Panc1 (cell line): Measurements from ENCODE around the gene TMEM175. TPM values are rescaled to one million over a fixed set of nuclear protein-coding genes. Genes with fewer than 3 reads are reported as not detected.

Source experiments
- ATAC-seq: fragments of 200-7000 bp; cut with Tn5 transposase; 2 replicates; pipeline ENCODE4 v1.9.1; 2020; ENCODE audit warnings: mild to moderate bottlenecking, moderate library complexity
- BruUV-seq: library from RNA; stranded (reverse); fragments of 400-500 nt; replicated peaks from 2 replicates; lab custom pipeline; 2021; lab: Mats Ljungman, UMichigan
- CTCF ChIA-PET: fragments of 300-600 bp; sonication (Branson Sonifier 250); formaldehyde crosslinking; loops from one replicate; lab custom pipeline; 2022; ENCODE audit warnings: antibody characterized with exemption; lab: Charles Lee
- POLR2A ChIA-PET: fragments of 300-600 bp; sonication (Branson Sonifier 250); formaldehyde crosslinking; loops from one replicate; lab custom pipeline; 2022; ENCODE audit warnings: antibody characterized with exemption; lab: Charles Lee
- DNase-seq: peaks from one replicate; pipeline ENCODE4 v3.0.0-alpha.2; 2010; ENCODE audit warnings: low read depth, low spot score
- H3K27ac ChIP-seq: 2 replicates; pipeline ENCODE4 v1.5.1; 2011; ENCODE audit warnings: mild to moderate bottlenecking, low read length, inconsistent platforms
- H3K27me3 ChIP-seq: fragments of 200-500 bp; sonication (Bioruptor generic); 2 replicates; pipeline ENCODE4 v1.6.0; 2014; ENCODE audit warnings: low read length, inconsistent platforms; ENCODE audit not compliant: control insufficient read depth, insufficient read depth
- H3K36me3 ChIP-seq: fragments of 200-500 bp; sonication (Bioruptor generic); 2 replicates; pipeline ENCODE4 v1.5.1; 2014; ENCODE audit warnings: inconsistent platforms, mild to moderate bottlenecking, low read length, moderate library complexity; ENCODE audit not compliant: control insufficient read depth, insufficient read depth
- H3K4me1 ChIP-seq: 2 replicates; pipeline ENCODE4 v1.5.1; 2011; ENCODE audit warnings: inconsistent platforms, mild to moderate bottlenecking, low read length, moderate library complexity; ENCODE audit not compliant: control insufficient read depth, insufficient read depth
- H3K4me3 ChIP-seq, 2 experiments: 2 replicates each; pipeline ENCODE4 v1.5.1; 2011 to 2012; ENCODE audit warnings: low read depth in 2 of 2, low read length in 2 of 2, mild to moderate bottlenecking in 2 of 2, inconsistent platforms in 1 of 2, moderate library complexity in 1 of 2
- H3K9me3 ChIP-seq: fragments of 200-500 bp; sonication (Bioruptor generic); 2 replicates; pipeline ENCODE4 v1.5.1; 2014; ENCODE audit warnings: low read depth, mild to moderate bottlenecking, inconsistent platforms, low read length, moderate library complexity; ENCODE audit not compliant: control insufficient read depth, insufficient read depth
- CTCF ChIP-seq: fragments of 450-650 bp; IDR thresholded peaks from 2 replicates; pipeline ENCODE4 v1.5.1; 2017; ENCODE audit warnings: mild to moderate bottlenecking
- POLR2AphosphoS5 ChIP-seq: IDR thresholded peaks from 2 replicates; pipeline ENCODE4 v1.6.1; 2012; ENCODE audit warnings: mild to moderate bottlenecking, low read depth, low read length, moderate library complexity
- REST ChIP-seq, 2 experiments: IDR thresholded peaks; 2 replicates each; pipeline ENCODE4 v1.6.1; 2011 to 2012; ENCODE audit warnings: low read depth in 2 of 2, control low read depth in 1 of 2, low read length in 1 of 2, mild to moderate bottlenecking in 1 of 2, moderate library complexity in 1 of 2; ENCODE audit not compliant: insufficient read depth in 1 of 2
- SIN3A ChIP-seq: IDR thresholded peaks from 2 replicates; pipeline ENCODE4 v1.6.1; 2012; ENCODE audit warnings: low read depth, mild to moderate bottlenecking, low read length, moderate library complexity, borderline replicate concordance; ENCODE audit not compliant: insufficient read depth
- TCF7L2 ChIP-seq: IDR thresholded peaks from 2 replicates; pipeline ENCODE4 v1.6.1; 2011; ENCODE audit warnings: mild to moderate bottlenecking, low read depth, low read length, inconsistent platforms
- in situ Hi-C: cut with HindIII; loops from 2 replicates; pipeline ENCODE4 v1.10.0; 2016; ENCODE audit warnings: low sequenced_read_pairs, low pct_unique_long_range_greater_than_20kb
- intact Hi-C: fragments of 100-400 bp; cut with micrococcal nuclease; formaldehyde crosslinking; loops from one replicate; pipeline ENCODE4 v1.10.0; 2022; ENCODE audit not compliant: unreplicated experiment
- total RNA-seq: library from RNA; stranded (reverse); gene quantifications from one replicate; pipeline ENCODE4 v1.2.1, GENCODE V29; 2021; ENCODE audit not compliant: unreplicated experiment

The TMEM175 gene
- total RNA-seq, 1 experiment from 2014 or later: 21.8 TPM

GRCh38 chr4:967113-968104 lies 35.1 kb downstream of the TMEM175 start:
- Histone ChIP-seq H3K4me1 (peaks cover 6% of the 10 kb centered on the region; the same call in 1 of the 2 replicates), H3K36me3 (no peaks in the 10 kb centered on the region), H3K27me3 (no peaks in the 10 kb centered on the region), H3K9me3 (no peaks in the 10 kb centered on the region), H3K27ac (no peak overlapping the region), H3K4me3 (no peak overlapping the region)
- TF ChIP-seq TCF7L2: no peak
- TF ChIP-seq REST (IDR thresholded peaks at IDR 0.05; ENCODE audit: insufficient read depth in 1 of 2, low read depth in 2 of 2, low read length in 1 of 2): no peak
- TF ChIP-seq CTCF: no peak
- no peak for TF ChIP-seq POLR2AphosphoS5
- TF ChIP-seq SIN3A: no peak
- CTCF ChIA-PET: no interaction called here
- no peak for DNase-seq
- no peak for ATAC-seq
- BruUV-seq: no TSS peak
- intact Hi-C loops: no loop called here
- in situ Hi-C loops: no loop called here
- POLR2A ChIA-PET: no interaction called here

GRCh38 chr4:968221-968620 lies 36.0 kb downstream of the TMEM175 start:
- CTCF ChIA-PET: no interaction called here
- Histone ChIP-seq H3K9me3 (no peaks in the 10 kb centered on the region), H3K4me3 (no peak overlapping the region), H3K36me3 (no peaks in the 10 kb centered on the region), H3K27me3 (no peaks in the 10 kb centered on the region), H3K4me1 (peaks cover 6% of the 10 kb centered on the region; the same call in 1 of the 2 replicates), H3K27ac (no peak overlapping the region)
- intact Hi-C loops (no loop called here), in situ Hi-C loops (no loop called here)
- BruUV-seq: no TSS peak
- POLR2A ChIA-PET: no interaction called here
- TF ChIP-seq TCF7L2 (no peak), CTCF (no peak), SIN3A (no peak), REST (IDR thresholded peaks at IDR 0.05; ENCODE audit: insufficient read depth in 1 of 2, low read depth in 2 of 2, low read length in 1 of 2) (no peak), POLR2AphosphoS5 (no peak)
- ATAC-seq (no peak), DNase-seq (no peak)
